ENCODE measurements around the gene PTPN4.

Gene PTPN4

GRCh38 chr2:119764832-119765231 lies 5.1 kb downstream of the PTPN4 start:
- H3K4me1 ChIP-seq (ENCODE audit: low read length): peaks cover 12% of the 10 kb centered on the region
- no peak overlapping the region for H3K9ac ChIP-seq (ENCODE audit: low read length)

GRCh38 chr2:119765433-119766002 lies 5.8 kb downstream of the PTPN4 start:
- Histone ChIP-seq H3K79me2 (ENCODE audit: low read length) (peaks cover 97% of the 10 kb centered on the region), H3K36me3 (replicated peaks; ENCODE audit: low read depth, low read length) (no peaks in the 10 kb centered on the region), H3K9me3 (ENCODE audit: insufficient read depth, low read length) (no peaks in the 10 kb centered on the region), H3K4me1 (ENCODE audit: low read length) (peaks cover 12% of the 10 kb centered on the region), H4K20me1 (ENCODE audit: insufficient read depth, low read length) (peaks cover 17% of the 10 kb centered on the region; the same call in 1 of the 2 replicates), H3K4me2 (ENCODE audit: low read length) (no peak overlapping the region), H3K27me3 (ENCODE audit: low read depth, low read length) (no peaks in the 10 kb centered on the region), H3K27ac (ENCODE audit: low read length) (no peak overlapping the region), H2AFZ (ENCODE audit: low read depth, low read length) (no peak overlapping the region), H3K9ac (ENCODE audit: low read length) (no peak overlapping the region), H3K4me3 (ENCODE audit: low read length) (no peak overlapping the region)
- TF ChIP-seq EZH2phosphoT487 (IDR thresholded peaks at IDR 0.05; ENCODE audit: low read depth) (no peak), CTCF (IDR thresholded peaks at IDR 0.05; ENCODE audit: low read depth, low read length) (no peak)

More at GRCh38 chr2:119764832-119765231, 5.1 kb downstream of the PTPN4 start:
- no peaks in the 10 kb centered on the region for H3K9me3 ChIP-seq (ENCODE audit: insufficient read depth, low read length)
- H3K27me3 ChIP-seq (ENCODE audit: low read depth, low read length): no peaks in the 10 kb centered on the region
- no peak overlapping the region for H3K27ac ChIP-seq (ENCODE audit: low read length)
- TF ChIP-seq EZH2phosphoT487 (IDR thresholded peaks at IDR 0.05; ENCODE audit: low read depth) (no peak), CTCF (IDR thresholded peaks at IDR 0.05; ENCODE audit: low read depth, low read length) (no peak)
- no peak overlapping the region for H2AFZ ChIP-seq (ENCODE audit: low read depth, low read length)
- peaks cover 14% of the 10 kb centered on the region; the same call in 1 of the 2 replicates for H4K20me1 ChIP-seq (ENCODE audit: insufficient read depth, low read length)
- H3K4me2 ChIP-seq (ENCODE audit: low read length): no peak overlapping the region
- no peaks in the 10 kb centered on the region for H3K36me3 ChIP-seq (replicated peaks; ENCODE audit: low read depth, low read length)
- peaks cover 98% of the 10 kb centered on the region for H3K79me2 ChIP-seq (ENCODE audit: low read length)
- H3K4me3 ChIP-seq (ENCODE audit: low read length): no peak overlapping the region

- peaks cover 12% of the 10 kb centered on the region for H3K4me1 ChIP-seq (ENCODE audit: low read length)
- peaks cover 20% of the 10 kb centered on the region; the same call in 1 of the 2 replicates for H4K20me1 ChIP-seq (ENCODE audit: insufficient read depth, low read length)
- peaks cover 86% of the 10 kb centered on the region for H3K79me2 ChIP-seq (ENCODE audit: low read length)
Measured at GRCh38 chr2:119766944-119767343, 7.2 kb downstream of the PTPN4 start.

GRCh38 chr2:119768742-119769141 lies 9.0 kb downstream of the PTPN4 start:
- H3K36me3 ChIP-seq (replicated peaks; ENCODE audit: low read depth, low read length): no peaks in the 10 kb centered on the region
- no peak overlapping the region for H3K4me2 ChIP-seq (ENCODE audit: low read length)
- no peaks in the 10 kb centered on the region for H3K9me3 ChIP-seq (ENCODE audit: insufficient read depth, low read length)
- H4K20me1 ChIP-seq (ENCODE audit: insufficient read depth, low read length): peaks cover 20% of the 10 kb centered on the region; the same call in 1 of the 2 replicates
- peaks cover 71% of the 10 kb centered on the region for H3K79me2 ChIP-seq (ENCODE audit: low read length)
- H3K27ac ChIP-seq (ENCODE audit: low read length): no peak overlapping the region
- H3K4me3 ChIP-seq (ENCODE audit: low read length): no peak overlapping the region
- H3K4me1 ChIP-seq (ENCODE audit: low read length): no peaks in the 10 kb centered on the region
- no peak for TF ChIP-seq EZH2phosphoT487 (IDR thresholded peaks at IDR 0.05; ENCODE audit: low read depth)
- no peak for TF ChIP-seq CTCF (IDR thresholded peaks at IDR 0.05; ENCODE audit: low read depth, low read length)
- no peaks in the 10 kb centered on the region for H3K27me3 ChIP-seq (ENCODE audit: low read depth, low read length)
- H2AFZ ChIP-seq (ENCODE audit: low read depth, low read length): no peak overlapping the region
- no peak overlapping the region for H3K9ac ChIP-seq (ENCODE audit: low read length)

More at GRCh38 chr2:119766944-119767343, 7.2 kb downstream of the PTPN4 start:
- Histone ChIP-seq H3K9ac (ENCODE audit: low read length) (no peak overlapping the region), H3K4me2 (ENCODE audit: low read length) (no peak overlapping the region), H3K9me3 (ENCODE audit: insufficient read depth, low read length) (no peaks in the 10 kb centered on the region), H3K36me3 (replicated peaks; ENCODE audit: low read depth, low read length) (no peaks in the 10 kb centered on the region), H3K4me3 (ENCODE audit: low read length) (no peak overlapping the region), H3K27me3 (ENCODE audit: low read depth, low read length) (no peaks in the 10 kb centered on the region), H2AFZ (ENCODE audit: low read depth, low read length) (no peak overlapping the region), H3K27ac (ENCODE audit: low read length) (no peak overlapping the region)
- TF ChIP-seq EZH2phosphoT487 (IDR thresholded peaks at IDR 0.05; ENCODE audit: low read depth) (no peak), CTCF (IDR thresholded peaks at IDR 0.05; ENCODE audit: low read depth, low read length) (no peak)

Measured in OCI-LY3 (cell line).